Endometrium (tissue), 2 donors: ENCODE measurements around the gene TRIM15.

Experiments
- FAIRE-seq: peaks from 2 replicates; lab custom pipeline; 2012; peaks lifted over from hg19 to GRCh38; lab: Jason Lieb, UNC
- donor health status: control.
- donor health status: control.

Gene TRIM15

GRCh38 chr6:30147096-30147495 lies 16.2 kb upstream of the TRIM15 start:
- no peak for FAIRE-seq

GRCh38 chr6:30149234-30149633 lies 14.1 kb upstream of the TRIM15 start:
- no peak for FAIRE-seq

- FAIRE-seq: no peak
Observed at GRCh38 chr6:30149858-30150550, 13.3 kb upstream of the TRIM15 start.

- FAIRE-seq: no peak
Observed at GRCh38 chr6:30150671-30151395, 12.5 kb upstream of the TRIM15 start.

GRCh38 chr6:30151580-30151979 lies 11.8 kb upstream of the TRIM15 start:
- no peak for FAIRE-seq

GRCh38 chr6:30152016-30152673 lies 11.2 kb upstream of the TRIM15 start:
- no peak for FAIRE-seq

GRCh38 chr6:30152910-30153610 lies 10.3 kb upstream of the TRIM15 start:
- no peak for FAIRE-seq

GRCh38 chr6:30154061-30154460 lies 9.3 kb upstream of the TRIM15 start:
- no peak for FAIRE-seq

GRCh38 chr6:30154709-30155519 lies 8.4 kb upstream of the TRIM15 start:
- FAIRE-seq: no peak

- no peak for FAIRE-seq
Observed at GRCh38 chr6:30155520-30156261, 7.7 kb upstream of the TRIM15 start.

- FAIRE-seq: no peak
Observed at GRCh38 chr6:30156262-30156599, 7.1 kb upstream of the TRIM15 start.

GRCh38 chr6:30156774-30157173 lies 6.6 kb upstream of the TRIM15 start:
- FAIRE-seq: no peak

GRCh38 chr6:30157581-30157980 lies 5.8 kb upstream of the TRIM15 start:
- no peak for FAIRE-seq

GRCh38 chr6:30157999-30158398 lies 5.3 kb upstream of the TRIM15 start:
- FAIRE-seq: no peak

GRCh38 chr6:30158475-30159040 lies 4.8 kb upstream of the TRIM15 start:
- FAIRE-seq: no peak

- FAIRE-seq: no peak
Observed at GRCh38 chr6:30160008-30160784, 3.1 kb upstream of the TRIM15 start.

GRCh38 chr6:30160785-30161531 lies 2.4 kb upstream of the TRIM15 start, which contains the start of gene TRIM10:
Gene TRIM10 (minus strand): TSS chr6:30161211. CDS start chr6:30160858, 353 bp downstream.
- no peak for FAIRE-seq

GRCh38 chr6:30162265-30163089 lies 869 bp upstream of the TRIM15 start:
- FAIRE-seq: no peak
